ENCODE results near the gene GID8. TPM values are rescaled to one million over a fixed set of nuclear protein-coding genes. Genes with fewer than 3 reads are reported as not detected.

GID8 gene
- total and polyA plus RNA-seq, 2 of the 13 experiments (the other 11 are each of a cell fraction or from before 2014, with no cell fraction given), result 39.6 to 59.8 TPM

- FAIRE-seq (no peak), ATAC-seq (no peak), DNase-seq (ENCODE audit: low spot score) (no peak)
- Histone ChIP-seq H3K27ac (ENCODE audit: extremely low read length, insufficient read depth, low read length) (no peak overlapping the region), H3K9ac (ENCODE audit: insufficient read depth, low read depth, low read length) (no peak overlapping the region), H3K4me3 (replicated peaks in 1 of 3; ENCODE audit: insufficient read depth in 1 of 3, low read depth in 2 of 3, low read length in 3 of 3) (no peak overlapping the region), H2AFZ (ENCODE audit: low read length) (no peak overlapping the region), H3K36me3 (replicated peaks in 1 of 2; ENCODE audit: control insufficient read depth in 1 of 2, insufficient read depth in 2 of 2, low read length in 2 of 2) (peaks cover 73 to 88% of the 10 kb centered on the region in 2 experiments), H3K4me2 (ENCODE audit: low read depth, low read length) (no peak overlapping the region), H4K20me1 (ENCODE audit: insufficient read depth, low read length) (peaks cover 71% of the 10 kb centered on the region), H3K9me3 (ENCODE audit: low read length) (no peaks in the 10 kb centered on the region), H3K4me1 (ENCODE audit: insufficient read depth, low read length) (peaks cover 31% of the 10 kb centered on the region), H3K27me3 (ENCODE audit: control insufficient read depth in 1 of 2, insufficient read depth in 2 of 2, low read length in 2 of 2) (no peaks in the 10 kb centered on the region), H3K79me2 (ENCODE audit: insufficient read depth, low read length) (peaks cover 29% of the 10 kb centered on the region)
- 98% methylated on average over 20 of the region's 20 CpGs for WGBS (ENCODE audit: low lambda C conversion rate)
- ChIA-PET CTCF (ENCODE audit: low intra/inter-chr PET ratio, low total read pairs) (no interaction called here), POLR2A (interaction anchor here (0.9 to 1.2 kb wide), 3 partner anchors 11 to 12 kb away, joined by 3 to 4 read pairs (median 3); no protein-coding TSS in a partner anchor)
- BruUV-seq (replicated peaks), result no TSS peak
- intact Hi-C loops (cut with micrococcal nuclease; ENCODE audit: unreplicated experiment) (no loop called here), in situ Hi-C loops (cut with HindIII; ENCODE audit: extremely low pct_ligation_motif_present, low pct_unique_long_range_greater_than_20kb) (no loop called here)
- TF ChIP-seq MNT (IDR thresholded peaks at IDR 0.05), result no peak
- no peak for TF ChIP-seq ZNF407 (CRISPR knock-in tag; IDR thresholded peaks at IDR 0.05; ENCODE audit: not compliant biosample characterization)
- TF ChIP-seq CEBPB (IDR thresholded peaks at IDR 0.05; ENCODE audit: borderline replicate concordance, low read depth, low read length), result no peak
- TF ChIP-seq RBM22 (optimal IDR thresholded peaks at IDR 0.05; ENCODE audit: low read length), result peak; percentile 78
- no peak for TF ChIP-seq ZNF562 (CRISPR knock-in tag; IDR thresholded peaks at IDR 0.05; ENCODE audit: borderline replicate concordance)
- TF ChIP-seq MLXIP (CRISPR knock-in tag; IDR thresholded peaks at IDR 0.05; ENCODE audit: borderline replicate concordance), result no peak
- no peak for TF ChIP-seq RXRB (CRISPR knock-in tag; IDR thresholded peaks at IDR 0.05; ENCODE audit: borderline replicate concordance)
- TF ChIP-seq ZFAT (CRISPR knock-in tag; conservative IDR thresholded peaks at IDR 0.05), result no peak
- no peak for TF ChIP-seq SRF (IDR thresholded peaks at IDR 0.05; ENCODE audit: low read depth, low read length)
- TF ChIP-seq RBM39 (IDR thresholded peaks at IDR 0.05; ENCODE audit: low read depth, low read length, poor library complexity, severe bottlenecking), result no peak
- TF ChIP-seq ZIK1 (CRISPR knock-in tag; IDR thresholded peaks at IDR 0.05; ENCODE audit: borderline replicate concordance, low read depth), result no peak
- no peak for TF ChIP-seq ZNF496 (CRISPR knock-in tag; IDR thresholded peaks at IDR 0.05; ENCODE audit: insufficient replicate concordance)
Measured at GRCh38 chr20:62959998-62960436, 22.1 kb downstream of the GID8 start.
